ENCODE data around the gene RAD54L. TPM values are rescaled to one million over a fixed set of nuclear protein-coding genes. Genes with fewer than 3 reads are reported as not detected.

The RAD54L gene
- total RNA-seq, 1 experiment from 2014 or later = 54.7 TPM

DNA sequence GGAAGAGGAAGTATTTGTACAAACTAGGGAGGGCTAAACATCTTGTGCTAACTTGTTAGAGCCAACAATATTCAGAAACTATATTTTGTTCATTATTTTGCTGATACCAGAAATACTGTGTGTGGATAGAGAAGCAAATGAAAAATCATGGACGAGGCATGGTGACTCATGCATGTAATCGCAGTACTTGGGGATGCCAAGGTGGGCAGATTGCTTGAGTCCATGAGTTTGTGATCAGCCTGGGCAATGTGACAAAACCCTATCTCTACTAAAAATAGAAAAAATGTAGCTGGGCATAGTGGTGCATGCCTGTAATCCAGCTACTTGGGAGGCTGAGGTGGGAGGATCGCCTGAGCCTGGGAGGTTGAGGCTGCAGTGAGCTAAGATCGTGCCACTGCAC lies 42.4 kb downstream of the RAD54L start:
- H3K4me3 Mint-ChIP-seq = no peak overlapping the region
- CTCF ChIA-PET = interaction anchor here (0.5 kb wide), 1 partner anchor 11 kb away, joined by 3 read pairs; no protein-coding TSS in a partner anchor

GRCh38 chr1:46295306-46295705 lies 47.7 kb downstream of the RAD54L start:
- H3K4me3 Mint-ChIP-seq = no peak overlapping the region
- ATAC-seq = no peak
- no peak overlapping the region for H3K27ac Mint-ChIP-seq
- H3K4me1 Mint-ChIP-seq = peaks cover 20% of the 10 kb centered on the region
- TF ChIP-seq NR3C1 (CRISPR knock-in tag; conservative IDR thresholded peaks at IDR 0.05; ENCODE audit: low read depth) = no peak
- TF ChIP-seq, protein P1, sequence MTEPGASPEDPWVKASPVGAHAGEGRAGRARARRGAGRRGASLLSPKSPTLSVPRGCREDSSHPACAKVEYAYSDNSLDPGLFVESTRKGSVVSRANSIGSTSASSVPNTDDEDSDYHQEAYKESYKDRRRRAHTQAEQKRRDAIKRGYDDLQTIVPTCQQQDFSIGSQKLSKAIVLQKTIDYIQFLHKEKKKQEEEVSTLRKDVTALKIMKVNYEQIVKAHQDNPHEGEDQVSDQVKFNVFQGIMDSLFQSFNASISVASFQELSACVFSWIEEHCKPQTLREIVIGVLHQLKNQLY (CRISPR knock-in tag; IDR thresholded peaks at IDR 0.05) = no peak
- H3K9me3 Mint-ChIP-seq = no peaks in the 10 kb centered on the region
- no peaks in the 10 kb centered on the region for H3K27me3 Mint-ChIP-seq (ENCODE audit: low read depth)
- DNase-seq (ENCODE audit: low spot score) = no peak
- ChIA-PET CTCF (no interaction called here), POLR2A (interaction anchor here (0.6 kb wide), 1 partner anchor 78 kb away, joined by 4 read pairs; no protein-coding TSS in a partner anchor)
- H3K36me3 Mint-ChIP-seq = peaks cover 37% of the 10 kb centered on the region

More for the DNA sequence above, 42.4 kb downstream of the RAD54L start:
- TF ChIP-seq ZSCAN18 (CRISPR knock-in tag; IDR thresholded peaks at IDR 0.05) (no peak), ARID4B (CRISPR knock-in tag; IDR thresholded peaks at IDR 0.05; ENCODE audit: borderline replicate concordance) (no peak)
- DNase-seq (ENCODE audit: low spot score) = no peak
- Mint-ChIP-seq H3K4me1 (no peaks in the 10 kb centered on the region), H3K27me3 (ENCODE audit: low read depth) (no peaks in the 10 kb centered on the region), H3K27ac (no peak overlapping the region), H3K36me3 (peaks cover 20% of the 10 kb centered on the region), H3K9me3 (no peaks in the 10 kb centered on the region)
- POLR2A ChIA-PET = interaction anchor here (0.7 kb wide), 2 partner anchors 58 to 216 kb away, joined by 3 to 4 read pairs; no protein-coding TSS in a partner anchor
- ATAC-seq = no peak

GRCh38 chr1:46298387-46298786 lies 50.8 kb downstream of the RAD54L start:
- H3K36me3 Mint-ChIP-seq = peaks cover 31% of the 10 kb centered on the region
- no peak for DNase-seq (ENCODE audit: low spot score)
- ATAC-seq = no peak
- ChIA-PET CTCF (interaction anchor here (0.7 to 1.6 kb wide), 2 partner anchors 43 to 50 kb away, joined by 3 to 4 read pairs; no protein-coding TSS in a partner anchor), POLR2A (no interaction called here)
- peaks cover 32% of the 10 kb centered on the region for H3K4me1 Mint-ChIP-seq
- peak overlapping the region; percentile 2; the same call in 1 of the 2 replicates for H3K4me3 Mint-ChIP-seq
- peak overlapping the region; percentile 21 for H3K27ac Mint-ChIP-seq
- no peak for TF ChIP-seq ZNF396 (CRISPR knock-in tag; IDR thresholded peaks at IDR 0.05; ENCODE audit: borderline replicate concordance)
- TF ChIP-seq IRF2 (CRISPR knock-in tag; IDR thresholded peaks at IDR 0.05; ENCODE audit: borderline replicate concordance, low read depth) = no peak
- TF ChIP-seq KAT7 (CRISPR knock-in tag; IDR thresholded peaks at IDR 0.05; ENCODE audit: borderline replicate concordance) = no peak
- TF ChIP-seq ATF3 (CRISPR knock-in tag; conservative IDR thresholded peaks at IDR 0.05) = no peak
- TF ChIP-seq FOXJ3 (CRISPR knock-in tag; IDR thresholded peaks at IDR 0.05; ENCODE audit: borderline replicate concordance) = no peak
- TF ChIP-seq GTF2I (CRISPR knock-in tag; conservative IDR thresholded peaks at IDR 0.05) = no peak
- no peak for TF ChIP-seq PRDM15 (CRISPR knock-in tag; IDR thresholded peaks at IDR 0.05)
- no peaks in the 10 kb centered on the region for H3K27me3 Mint-ChIP-seq (ENCODE audit: low read depth)
- H3K9me3 Mint-ChIP-seq = no peaks in the 10 kb centered on the region
